H54 (cell line): ENCODE results near the gene GXYLT2.
"Not testable (repeated sequence)": the region's sequence is repeated elsewhere in the genome, so short reads cannot be mapped to it uniquely, and the experiment has no call there.

ENCODE experiments used
- DNase-seq: peaks from one replicate; pipeline ENCODE4 v3.0.0; 2011; ENCODE audit warnings: low spot score, mixed read lengths; ENCODE audit not compliant: insufficient read length
- FAIRE-seq: peaks from 3 replicates; lab custom pipeline; 2011; peaks lifted over from hg19 to GRCh38; lab: Jason Lieb, UNC
- POLR2A ChIP-seq: IDR thresholded peaks from 2 replicates; pipeline ENCODE4 v1.6.1; 2011; ENCODE audit warnings: low read depth, mild to moderate bottlenecking, low read length

The GXYLT2 gene

GRCh38 chr3:72990701-72991395 lies 103.0 kb downstream of the GXYLT2 start:
- no peak for FAIRE-seq
- no peak for TF ChIP-seq POLR2A
- no peak for DNase-seq

- no peak for FAIRE-seq
- no peak for TF ChIP-seq POLR2A
- no peak for DNase-seq
Measured at GRCh38 chr3:72991522-72991921, 103.7 kb downstream of the GXYLT2 start.

DNA sequence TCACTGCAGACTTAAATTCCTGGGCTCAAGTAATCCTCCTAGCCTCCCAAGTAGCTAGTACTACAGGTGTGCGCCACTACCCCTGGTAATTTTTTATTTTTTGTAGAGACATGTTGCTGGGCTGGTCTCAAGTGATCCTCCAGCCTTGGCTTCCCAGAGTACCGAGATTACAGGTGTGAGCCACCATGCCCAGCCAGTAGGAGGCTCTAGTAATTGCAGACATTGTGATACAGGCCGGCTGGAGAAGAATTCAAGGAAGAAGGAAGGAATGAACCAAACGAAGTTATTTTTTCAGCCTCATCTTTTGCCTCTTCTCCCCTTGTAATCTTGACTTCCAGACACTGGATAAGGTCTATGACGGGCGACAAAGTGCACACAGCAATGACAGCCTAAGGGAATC lies 105.5 kb downstream of the GXYLT2 start:
- TF ChIP-seq POLR2A, result no peak
- DNase-seq, result no peak
- no peak for FAIRE-seq

- TF ChIP-seq POLR2A, result no peak
- FAIRE-seq (no peak), DNase-seq (no peak)
Measured at GRCh38 chr3:72995337-72995736, 107.5 kb downstream of the GXYLT2 start.

- DNase-seq (no peak), FAIRE-seq (no peak)
- no peak for TF ChIP-seq POLR2A
Measured at GRCh38 chr3:72996121-72996472, 108.3 kb downstream of the GXYLT2 start.

DNA sequence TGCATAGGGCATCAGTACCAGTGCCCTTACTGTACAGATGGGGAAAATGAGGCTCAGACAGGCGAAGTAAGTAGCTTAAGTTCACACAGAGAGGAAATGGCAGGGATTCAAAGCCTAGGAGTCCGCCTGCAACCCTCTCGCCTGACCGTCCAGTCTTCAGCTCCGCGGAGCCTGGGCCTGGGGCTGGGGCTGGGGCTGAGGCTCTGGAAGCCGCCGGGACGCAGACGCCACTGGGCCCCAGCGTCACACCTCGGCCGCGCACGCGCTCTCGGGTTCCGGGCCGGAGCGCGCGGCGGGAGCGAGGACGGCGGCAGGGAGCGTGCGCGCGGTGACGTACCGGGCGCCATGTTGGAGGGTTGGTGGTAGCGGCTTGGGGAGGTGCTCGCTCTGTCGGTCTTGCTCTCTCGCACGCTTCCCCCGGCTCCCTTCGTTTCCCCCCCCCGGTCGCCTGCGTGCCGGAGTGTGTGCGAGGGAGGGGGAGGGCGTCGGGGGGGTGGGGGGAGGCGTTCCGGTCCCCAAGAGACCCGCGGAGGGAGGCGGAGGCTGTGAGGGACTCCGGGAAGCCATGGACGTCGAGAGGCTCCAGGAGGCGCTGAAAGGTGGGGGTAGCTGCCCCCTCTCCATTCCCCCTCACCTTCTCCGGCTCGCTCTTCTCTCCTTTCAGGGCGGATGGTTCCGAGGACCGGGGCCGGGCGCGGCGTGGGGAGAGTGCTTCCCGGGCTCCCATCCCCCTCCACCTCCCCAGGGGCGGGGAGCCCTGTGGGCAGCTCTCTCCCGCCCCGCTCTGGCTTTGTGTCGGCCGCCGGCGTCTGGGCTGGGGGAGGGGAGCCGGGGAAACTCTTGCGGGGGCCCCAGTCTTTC lies 108.9 kb downstream of the GXYLT2 start, which contains the start of gene PPP4R2:
TSS of gene PPP4R2 (plus strand) at position 339 of the 861 bp plus-strand sequence. CDS start at position 566, 227 bp downstream.
- DNase-seq (peak; percentile 81), FAIRE-seq (peak; percentile 27)
- TF ChIP-seq POLR2A, result peak; percentile 87

DNA sequence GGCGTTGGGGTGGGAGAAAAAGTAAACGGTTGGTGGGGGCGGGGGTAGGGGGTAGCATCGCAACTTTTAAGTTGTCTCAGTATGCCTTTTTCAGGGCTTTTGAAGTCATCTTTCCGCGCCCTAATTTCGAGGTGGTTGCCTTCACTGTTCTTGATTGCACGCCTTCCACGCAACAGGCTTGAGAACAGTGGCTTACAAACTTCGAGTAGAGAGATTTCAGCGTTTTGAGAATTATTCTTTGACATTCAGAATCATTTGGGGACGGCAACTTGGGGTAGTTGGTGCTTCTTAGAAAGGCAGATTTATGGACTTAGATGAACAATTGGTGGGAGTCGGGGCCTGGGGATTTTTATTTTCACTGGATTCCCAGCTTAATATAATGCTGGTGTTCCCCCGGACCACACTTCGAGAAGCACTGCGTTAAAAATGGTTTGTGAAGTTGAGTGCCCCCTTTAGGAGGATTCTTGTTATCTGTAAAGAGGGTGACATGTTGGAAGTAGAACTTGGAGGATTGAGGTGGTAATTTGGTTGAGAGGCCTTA lies 109.6 kb downstream of the GXYLT2 start:
- DNase-seq, result no peak
- FAIRE-seq, result no peak
- TF ChIP-seq POLR2A, result no peak

- FAIRE-seq (no peak), DNase-seq (no peak)
- no peak for TF ChIP-seq POLR2A
Measured at GRCh38 chr3:72998466-72998865, 110.6 kb downstream of the GXYLT2 start.

- TF ChIP-seq POLR2A, result no peak
- FAIRE-seq, result no peak
Measured at GRCh38 chr3:72999951-73000350, 112.1 kb downstream of the GXYLT2 start.

DNA sequence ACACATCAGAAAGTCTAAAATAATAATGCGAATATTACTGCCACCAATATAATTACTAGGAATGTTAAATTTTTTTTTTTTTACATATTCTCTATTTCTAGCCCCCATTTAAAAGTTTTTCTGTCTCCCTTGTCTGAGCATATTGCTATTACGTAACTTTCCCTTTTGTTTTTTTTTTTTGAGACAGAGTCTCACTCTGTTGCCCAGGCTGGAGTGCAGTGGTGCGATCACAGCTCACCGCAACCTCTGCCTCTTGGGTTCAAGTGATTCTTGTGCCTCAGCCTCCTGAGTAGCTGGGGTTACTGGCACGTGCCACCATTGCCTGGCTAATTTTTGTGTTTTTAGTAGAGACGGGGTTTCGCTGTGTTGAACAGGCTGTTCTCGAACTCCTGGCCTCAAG lies 115.2 kb downstream of the GXYLT2 start:
- FAIRE-seq, result not testable (repeated sequence)

More at GRCh38 chr3:72999951-73000350, 112.1 kb downstream of the GXYLT2 start:
- DNase-seq, result no peak

DNA sequence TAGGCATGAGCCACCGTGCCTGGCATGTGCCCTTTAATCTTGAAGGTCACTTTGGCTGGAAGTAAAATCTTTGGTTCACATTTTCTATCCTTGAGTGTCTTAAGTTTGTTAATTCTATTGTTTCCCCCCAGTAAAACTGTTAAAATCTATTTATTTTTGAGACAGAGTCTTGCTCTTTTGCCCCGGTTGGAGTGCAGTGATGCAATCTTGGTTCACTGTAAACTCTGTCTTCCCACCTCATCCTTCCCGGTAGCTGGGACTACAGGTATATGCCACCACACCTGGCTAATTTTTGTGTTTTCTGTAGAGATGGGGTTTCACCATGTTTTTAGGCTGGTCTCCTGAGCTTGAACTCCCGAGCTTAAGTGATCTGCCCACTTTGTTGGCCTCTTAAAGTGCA lies 116.5 kb downstream of the GXYLT2 start:
- no peak for FAIRE-seq
- TF ChIP-seq POLR2A, result no peak
- no peak for DNase-seq

More for the DNA sequence above, 115.2 kb downstream of the GXYLT2 start:
- DNase-seq, result not testable (repeated sequence)

DNA sequence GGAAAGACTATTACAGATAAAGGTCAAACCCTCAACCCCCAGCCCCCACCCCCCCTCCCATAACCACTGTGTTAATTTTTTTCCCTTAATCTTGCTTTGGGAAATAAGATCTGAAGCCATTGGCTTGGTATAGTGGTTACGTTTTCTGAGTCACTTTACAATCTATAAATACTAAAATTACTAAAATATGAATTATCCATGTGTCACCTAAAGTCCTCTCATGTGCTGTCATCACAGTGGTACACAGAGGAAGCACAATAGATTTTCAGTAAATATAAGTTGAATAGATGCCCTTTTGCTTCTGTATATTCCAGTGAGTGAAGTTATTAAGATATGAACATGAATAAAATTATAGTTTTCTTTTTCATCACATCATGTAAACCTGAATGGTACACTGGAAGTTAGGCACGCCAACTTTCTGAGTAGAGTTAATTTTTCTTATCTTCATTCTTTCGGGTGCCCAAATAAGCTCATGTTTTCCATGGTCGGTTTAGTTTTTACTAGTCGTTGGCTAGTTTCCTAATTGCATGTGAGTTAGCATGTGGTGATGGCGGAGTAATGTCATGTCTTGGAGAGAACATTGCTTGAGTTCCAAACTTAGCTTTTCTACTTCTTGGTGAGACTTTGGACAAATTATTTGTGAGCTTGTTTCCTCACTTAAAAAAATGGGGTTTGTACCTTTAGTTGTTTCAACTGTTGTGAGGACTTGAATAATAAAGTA lies 120.3 kb downstream of the GXYLT2 start:
- TF ChIP-seq POLR2A, result no peak
- FAIRE-seq, result no peak
- DNase-seq, result no peak

DNA sequence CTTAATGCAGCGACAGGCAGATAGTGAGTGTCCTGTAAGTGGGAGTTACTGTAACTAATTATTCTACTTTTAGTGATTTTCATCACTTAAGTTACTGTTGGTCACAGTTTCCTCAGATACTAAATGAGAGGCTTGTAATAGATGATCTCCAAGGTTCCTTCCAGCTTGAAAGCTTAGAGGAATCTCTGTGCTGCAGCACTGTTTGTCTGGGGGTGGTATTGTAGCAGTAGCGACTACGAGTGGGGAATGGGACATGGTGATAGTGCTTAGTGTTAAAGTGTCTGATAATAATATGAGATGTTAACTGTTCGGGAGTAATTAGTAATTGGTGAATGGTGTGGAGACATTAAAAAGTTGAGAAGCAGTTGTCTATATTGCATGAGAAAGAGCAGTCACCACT lies 121.2 kb downstream of the GXYLT2 start:
- FAIRE-seq (peak; percentile 53), DNase-seq (no peak)
- TF ChIP-seq POLR2A, result no peak

DNA sequence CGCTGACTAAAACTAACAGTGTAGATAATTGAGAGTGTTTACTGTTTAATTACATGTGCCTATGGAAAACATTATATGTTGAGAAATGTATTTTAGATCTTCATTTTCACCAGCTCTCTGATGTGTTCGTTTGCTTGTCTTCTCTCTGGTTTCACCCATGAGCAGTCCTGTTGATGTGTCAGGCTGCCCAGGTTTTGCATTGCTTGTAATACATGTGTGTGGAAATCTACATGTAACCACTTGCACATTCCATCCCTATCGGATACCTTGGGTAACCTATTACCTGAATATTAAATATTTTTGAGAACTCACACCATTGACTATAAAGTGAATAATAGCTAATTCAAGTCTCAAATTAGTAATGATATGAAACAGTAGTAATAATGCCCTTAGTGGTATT lies 121.9 kb downstream of the GXYLT2 start:
- no peak for TF ChIP-seq POLR2A
- FAIRE-seq (peak; percentile 11), DNase-seq (no peak)
